OCI-LY3 (cell line): Measurements from ENCODE around the gene ZFP62.

ENCODE experiments used
- CTCF ChIP-seq: fragments of 200-600, 300-600 bp; sonication (generic); IDR thresholded peaks from 2 replicates; pipeline ENCODE4 v1.5.1; 2014; ENCODE audit warnings: antibody characterized with exemption, low read length, low read depth
- EZH2phosphoT487 ChIP-seq: fragments of 200-600 bp; shearing (Covaris generic); IDR thresholded peaks from 2 replicates; pipeline ENCODE4 v1.6.1; 2018; ENCODE audit warnings: antibody characterized with exemption, mixed run types, low read depth

- TF ChIP-seq CTCF (no peak), EZH2phosphoT487 (no peak)
Measured at GRCh38 chr5:180801596-180802324, 59.3 kb downstream of the ZFP62 start.
